ENCODE data around the gene GNG7. TPM values are rescaled to one million over a fixed set of nuclear protein-coding genes. Genes with fewer than 3 reads are reported as not detected.
A peak's percentile ranks its signal among the peaks of the same experiment; 100 is the strongest.
"Not testable (repeated sequence)": the region's sequence is repeated elsewhere in the genome, so short reads cannot be mapped to it uniquely, and the experiment has no call there.

Gene GNG7
- total RNA-seq, 1 experiment from 2014 or later: 1.1 TPM

DNA sequence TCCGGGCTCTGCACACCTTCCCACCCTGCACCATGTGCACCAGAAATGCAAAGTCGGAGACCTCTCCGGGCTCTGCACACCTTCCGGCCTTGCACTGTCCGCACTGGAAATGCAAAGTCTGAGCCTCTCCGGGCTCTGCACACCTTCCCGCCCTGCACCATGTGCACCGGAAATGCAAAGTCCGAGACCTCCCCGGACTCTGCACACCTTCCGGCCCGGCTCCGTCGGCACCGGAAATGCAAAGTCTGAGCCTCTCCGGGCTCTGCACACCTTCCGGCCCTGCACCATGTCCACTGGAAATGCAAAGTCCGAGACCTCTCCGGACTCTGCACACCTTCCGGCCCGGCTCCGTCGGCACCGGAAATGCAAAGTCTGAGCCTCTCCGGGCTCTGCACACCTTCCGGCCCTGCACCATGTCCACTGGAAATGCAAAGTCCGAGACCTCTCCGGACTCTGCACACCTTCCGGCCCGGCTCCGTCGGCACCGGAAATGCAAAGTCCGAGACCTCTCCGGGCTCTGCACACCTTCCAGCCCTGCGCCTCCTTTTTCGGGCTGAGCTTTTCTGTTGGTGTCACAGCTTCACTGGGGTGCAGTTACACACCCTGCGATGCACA lies 59.3 kb downstream of the GNG7 start:
- not testable (repeated sequence) for DNase-seq (ENCODE audit: low spot score)

DNA sequence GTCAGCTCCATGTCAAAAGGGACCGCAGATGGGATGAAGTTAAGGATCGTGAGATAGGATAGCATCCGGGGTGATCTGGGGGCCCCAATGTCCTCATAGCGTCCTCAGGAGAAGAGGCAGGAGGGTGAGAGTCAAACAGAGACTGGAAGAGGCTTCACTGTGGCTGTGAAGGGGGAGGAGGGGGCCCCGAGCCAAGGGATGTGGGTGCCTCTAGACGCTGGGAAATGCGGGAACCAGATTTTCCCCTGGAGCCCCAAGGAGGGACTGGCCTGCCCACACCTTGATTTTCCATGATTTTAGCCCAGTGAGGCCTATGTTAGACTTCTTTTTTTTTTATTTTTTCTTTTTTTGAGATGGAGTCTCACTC lies 61.2 kb downstream of the GNG7 start:
- DNase-seq (ENCODE audit: low spot score): no peak

DNA sequence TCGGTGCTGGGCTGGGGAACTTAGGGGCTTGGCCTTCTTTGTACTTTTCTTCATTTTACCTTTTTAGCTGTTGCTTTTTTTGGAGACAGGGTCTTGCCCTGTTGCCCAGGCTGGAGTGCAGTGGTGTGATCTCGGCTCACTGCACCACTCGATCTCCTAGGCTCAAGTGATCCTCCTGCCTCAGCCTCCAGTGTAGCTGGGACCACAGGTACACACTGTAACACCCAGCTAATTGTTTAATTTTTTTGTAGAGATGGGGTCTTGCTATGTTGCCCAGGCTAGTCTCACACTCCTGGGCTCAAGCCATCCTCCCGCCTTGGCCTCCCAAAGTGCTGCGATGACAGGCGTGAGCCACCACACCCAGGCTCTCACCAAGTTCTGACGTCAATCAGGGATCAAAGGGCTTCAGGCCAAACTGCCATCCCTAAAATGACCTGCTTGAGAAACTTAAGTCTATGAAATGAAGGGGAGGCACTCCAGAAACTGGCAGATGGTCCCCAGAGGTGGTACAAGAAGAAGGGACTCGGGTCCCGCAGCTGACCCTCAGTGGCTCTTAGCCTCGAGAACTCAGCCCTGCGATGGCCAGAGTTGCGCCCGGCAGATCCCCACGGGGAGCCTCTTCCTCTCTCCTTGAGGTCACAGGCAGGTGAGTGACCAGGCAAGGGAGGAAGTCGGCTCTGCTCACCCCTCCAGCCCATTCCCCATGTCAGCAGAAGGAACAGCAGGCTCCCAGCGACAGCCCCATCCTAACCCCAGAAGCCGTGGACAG lies 61.7 kb downstream of the GNG7 start:
- DNase-seq (ENCODE audit: low spot score): no peak

DNA sequence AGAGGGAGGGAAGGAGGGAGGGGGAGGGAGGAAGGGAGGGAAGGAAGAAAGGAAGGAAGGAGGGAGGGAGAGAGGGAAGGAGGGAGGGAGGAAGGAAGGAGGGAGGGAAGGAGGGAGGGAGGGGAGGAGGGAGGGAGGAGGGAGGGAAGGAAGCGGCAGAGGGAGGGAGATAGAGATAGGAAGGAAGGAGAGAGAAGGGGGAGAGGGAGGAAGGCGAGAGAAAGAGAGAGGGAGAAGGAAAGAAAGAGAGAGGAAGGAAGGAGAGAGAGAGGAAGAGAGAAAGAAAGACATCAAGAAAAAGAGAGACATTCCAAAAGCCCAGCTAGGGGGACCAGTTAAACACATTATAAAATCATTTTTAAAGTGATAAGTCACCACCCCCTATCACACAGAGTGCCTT lies 62.5 kb downstream of the GNG7 start:
- DNase-seq (ENCODE audit: low spot score): no peak

DNA sequence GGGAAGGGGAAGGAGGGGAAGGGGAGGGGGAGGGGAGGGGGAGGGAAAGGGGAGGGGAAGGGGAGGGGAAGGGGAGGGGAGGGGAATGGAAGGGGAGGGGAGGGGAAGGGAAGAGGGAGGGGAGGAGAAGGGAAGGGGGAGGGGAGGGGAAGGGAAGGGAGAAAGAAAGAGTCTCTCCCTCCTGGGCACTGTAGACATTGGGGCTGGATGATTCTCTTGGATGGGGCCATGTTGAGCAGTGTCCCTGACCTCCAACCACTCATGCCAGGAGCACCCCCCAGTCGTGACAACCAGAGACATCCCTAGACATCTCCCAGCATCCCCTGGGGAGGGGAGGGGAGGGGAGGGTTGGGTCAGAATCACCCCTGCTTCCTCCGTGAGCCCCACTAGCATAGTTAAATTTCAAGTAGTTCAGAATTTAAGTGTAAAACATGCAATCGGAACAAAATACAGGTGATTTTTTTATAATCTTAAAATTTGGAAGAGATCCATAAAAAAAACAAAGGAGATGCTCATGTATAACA lies 64.0 kb downstream of the GNG7 start:
- DNase-seq (ENCODE audit: low spot score): no peak

DNA sequence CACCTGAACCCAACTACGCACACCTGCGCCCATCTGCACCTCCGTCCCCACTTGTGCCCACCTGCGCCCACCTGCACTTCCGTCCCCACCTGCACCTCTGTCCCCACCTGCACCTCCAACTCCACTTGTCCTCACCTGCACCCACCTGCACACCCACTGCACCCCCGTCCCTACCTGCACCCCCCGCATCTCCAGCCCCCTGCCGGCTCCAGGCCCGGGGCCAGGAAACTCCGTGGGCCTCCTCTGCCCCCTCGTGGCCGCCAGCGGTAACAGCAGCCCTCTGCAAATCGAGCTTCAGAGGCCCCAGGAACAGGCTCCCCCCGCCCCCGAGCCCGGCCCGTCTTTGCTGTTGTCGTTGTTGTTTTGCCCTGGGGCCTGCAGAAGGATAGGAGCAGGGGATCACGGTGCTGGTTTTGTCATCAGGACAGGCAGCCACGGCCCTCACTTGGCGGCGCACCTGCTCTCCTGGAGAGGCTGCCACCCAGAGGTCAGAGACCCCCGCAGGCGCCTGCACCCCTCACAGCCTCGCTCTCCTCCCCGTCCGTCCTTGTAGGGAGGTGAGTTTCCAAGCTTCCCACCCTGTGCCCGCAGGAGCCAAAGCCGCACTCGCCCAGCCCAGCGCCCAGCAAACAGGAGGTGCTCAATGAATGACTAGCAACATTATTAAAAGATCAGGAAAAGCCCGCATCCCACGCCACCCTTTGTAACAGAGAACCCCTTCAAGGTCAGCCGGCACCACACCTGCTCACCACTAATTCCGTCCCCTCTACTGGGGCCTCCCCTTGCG lies 65.4 kb downstream of the GNG7 start:
- DNase-seq (ENCODE audit: low spot score): peak; percentile 50

DNA sequence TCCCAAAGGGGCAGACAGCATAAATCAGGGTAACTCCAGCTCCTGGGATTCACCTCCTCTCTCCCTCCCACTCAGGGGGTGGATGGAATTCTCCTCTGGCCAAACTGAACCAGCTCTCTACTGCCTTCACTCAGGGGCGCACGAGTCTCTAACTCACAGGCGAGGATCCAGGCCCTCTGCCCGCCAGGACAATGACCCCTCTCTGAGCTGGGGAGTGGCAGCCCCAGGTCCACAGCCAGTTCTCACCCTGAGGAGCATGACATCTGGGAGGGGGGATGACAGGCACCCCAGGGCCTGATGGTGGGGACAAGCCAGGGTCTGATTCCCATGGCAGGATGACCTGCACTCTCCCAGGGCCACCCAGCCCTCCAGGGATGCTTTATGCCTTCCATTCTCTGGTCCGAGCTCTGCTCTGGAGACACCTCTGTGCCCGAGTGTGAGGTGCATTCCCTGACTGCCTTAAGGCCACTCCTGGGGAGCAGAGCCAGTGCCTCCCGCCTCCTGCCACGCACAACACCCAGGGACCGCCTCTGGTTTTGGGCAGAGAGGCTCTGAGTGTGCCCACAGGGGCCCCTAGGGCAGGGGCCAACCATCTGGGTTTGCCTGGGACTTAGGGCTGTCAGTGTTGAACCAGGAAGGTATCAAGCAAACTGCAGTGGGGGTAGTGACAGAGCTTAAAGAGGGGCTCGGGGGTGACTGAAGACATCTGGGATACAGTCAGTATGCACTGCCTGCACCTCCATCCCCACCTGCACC lies 66.2 kb downstream of the GNG7 start:
- DNase-seq (ENCODE audit: low spot score): no peak

DNA sequence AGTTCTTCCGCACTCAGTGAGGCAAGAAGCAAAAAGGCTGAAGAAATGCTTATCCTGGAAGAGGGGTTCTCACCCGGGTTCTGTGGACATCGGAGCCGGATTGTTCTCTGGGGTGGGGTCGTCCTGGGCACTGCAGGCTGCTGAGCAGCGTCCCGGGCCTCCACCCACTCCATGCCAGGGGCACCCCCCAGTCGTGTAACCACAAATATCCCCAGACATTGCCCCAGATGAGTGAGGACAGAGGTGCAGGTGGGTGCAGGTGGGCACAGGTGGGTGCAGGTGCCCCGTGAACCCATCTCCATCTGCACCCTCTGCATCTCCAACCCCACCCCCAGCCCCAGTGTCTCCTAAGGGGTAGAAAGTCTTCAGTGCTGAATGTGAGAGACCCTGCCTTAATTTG lies 67.5 kb downstream of the GNG7 start:
- no peak for DNase-seq (ENCODE audit: low spot score)

DNA sequence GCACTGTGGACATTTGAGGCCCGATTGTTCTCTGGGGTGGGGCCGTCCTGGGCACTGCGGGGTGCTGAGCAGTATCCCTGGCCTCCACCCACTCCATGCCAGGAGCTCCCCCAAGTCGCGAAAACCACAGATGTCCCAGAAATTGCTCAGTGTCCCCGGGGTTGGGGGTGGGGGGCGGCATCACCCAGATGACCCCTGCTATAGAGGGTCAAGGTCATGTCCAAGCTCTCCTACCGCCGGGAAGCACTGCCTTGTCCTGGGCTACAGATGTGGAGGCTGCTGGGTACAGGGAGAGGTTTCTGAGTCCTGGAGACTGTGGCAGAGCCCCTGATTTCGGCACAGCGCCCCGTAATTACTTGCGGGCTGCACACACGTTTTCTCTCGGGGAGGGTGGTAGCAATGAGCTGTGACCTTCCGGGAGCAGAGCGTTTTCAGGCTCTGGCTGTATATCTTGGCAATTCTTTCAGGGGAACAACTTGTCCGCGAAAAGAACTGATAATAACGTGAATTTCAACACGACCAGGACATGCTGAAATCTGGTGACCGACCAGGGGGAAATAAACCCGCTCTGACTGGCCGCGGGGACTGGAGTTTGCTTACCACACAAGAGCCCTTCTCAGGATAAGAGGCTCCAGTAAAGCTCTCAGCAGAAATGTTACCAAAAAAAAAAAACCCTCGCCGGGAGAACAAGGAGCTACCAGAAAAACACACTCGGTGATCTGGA lies 68.1 kb downstream of the GNG7 start:
- no peak for DNase-seq (ENCODE audit: low spot score)

DNA sequence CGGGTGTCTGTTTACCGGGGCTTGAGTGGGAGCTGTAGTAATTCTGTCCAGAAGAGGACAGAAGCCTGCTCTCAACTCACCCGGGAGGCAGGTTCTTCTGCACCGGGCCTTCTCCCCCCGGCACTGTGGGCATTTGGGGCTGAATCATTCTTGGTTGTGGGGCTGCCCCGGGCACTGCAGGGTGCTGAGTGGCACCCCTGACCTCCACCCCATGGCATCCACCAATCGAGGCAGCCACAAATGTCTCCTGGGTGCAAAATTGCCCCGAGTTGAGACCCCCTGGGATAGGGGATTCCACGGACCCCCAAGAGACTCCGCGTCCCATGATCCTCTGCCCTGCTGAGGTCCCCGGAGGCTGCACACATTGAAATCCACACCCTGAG lies 68.8 kb downstream of the GNG7 start:
- no peak for DNase-seq (ENCODE audit: low spot score)

DNA sequence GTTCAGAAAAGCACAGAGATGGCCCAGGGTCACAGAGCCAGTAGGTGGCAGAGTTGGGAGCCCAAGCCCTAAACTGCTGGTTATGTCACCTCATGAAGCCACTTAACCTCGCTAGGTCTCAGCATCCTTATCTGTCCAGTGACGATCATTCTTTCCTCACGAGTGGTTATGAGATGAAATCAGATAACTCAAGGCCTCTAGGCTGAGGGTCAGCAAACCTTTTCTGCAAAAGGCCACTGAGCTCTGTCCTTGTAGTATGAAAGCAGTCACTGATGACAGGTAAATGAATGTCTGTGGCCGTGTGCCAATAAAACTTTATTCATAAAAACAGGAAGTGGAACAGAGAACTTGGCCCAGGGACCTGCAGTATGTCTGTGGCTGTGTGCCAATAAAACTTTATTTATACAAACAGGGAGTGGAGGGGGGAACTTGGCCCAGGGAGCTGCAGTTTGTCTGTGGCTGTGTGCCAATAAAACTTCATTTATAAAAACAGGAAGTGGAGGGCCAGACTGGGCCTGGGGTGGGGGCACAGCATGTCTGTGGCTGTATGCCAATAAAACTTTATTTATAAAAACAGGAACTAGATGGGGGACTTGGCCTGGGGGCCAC lies 71.2 kb downstream of the GNG7 start:
- peak; percentile 37 for DNase-seq (ENCODE audit: low spot score)

DNA sequence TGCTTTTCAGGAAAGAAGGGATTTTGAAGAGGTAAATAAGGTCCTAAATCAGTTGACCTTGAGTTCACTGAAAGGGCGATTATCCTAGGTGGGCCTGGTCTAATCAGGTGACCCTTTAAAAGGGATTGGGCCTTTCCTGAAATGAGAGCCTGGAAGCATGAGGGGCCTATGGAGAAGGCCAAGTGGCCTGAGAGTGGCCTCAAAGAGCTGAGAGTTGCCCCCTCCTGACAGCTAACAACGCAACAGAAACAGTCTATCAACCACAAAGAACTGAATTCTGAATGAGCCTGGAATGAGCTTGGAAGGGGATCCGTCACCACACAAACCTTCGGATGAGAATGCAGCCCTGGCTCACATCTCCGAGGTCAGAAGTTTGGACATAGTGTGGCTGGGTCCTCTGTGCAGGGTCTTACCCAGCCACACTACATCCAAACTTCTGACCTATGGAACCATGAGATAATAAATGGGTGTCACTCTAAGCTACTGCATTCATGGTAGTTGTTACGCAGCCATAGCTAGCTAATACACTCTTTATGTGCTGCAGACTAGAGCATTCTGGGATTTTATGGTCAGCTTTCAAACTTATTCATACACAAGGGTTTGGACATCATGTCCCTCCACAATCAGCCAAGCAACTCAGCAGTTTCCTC lies 72.0 kb downstream of the GNG7 start:
- no peak for DNase-seq (ENCODE audit: low spot score)

DNA sequence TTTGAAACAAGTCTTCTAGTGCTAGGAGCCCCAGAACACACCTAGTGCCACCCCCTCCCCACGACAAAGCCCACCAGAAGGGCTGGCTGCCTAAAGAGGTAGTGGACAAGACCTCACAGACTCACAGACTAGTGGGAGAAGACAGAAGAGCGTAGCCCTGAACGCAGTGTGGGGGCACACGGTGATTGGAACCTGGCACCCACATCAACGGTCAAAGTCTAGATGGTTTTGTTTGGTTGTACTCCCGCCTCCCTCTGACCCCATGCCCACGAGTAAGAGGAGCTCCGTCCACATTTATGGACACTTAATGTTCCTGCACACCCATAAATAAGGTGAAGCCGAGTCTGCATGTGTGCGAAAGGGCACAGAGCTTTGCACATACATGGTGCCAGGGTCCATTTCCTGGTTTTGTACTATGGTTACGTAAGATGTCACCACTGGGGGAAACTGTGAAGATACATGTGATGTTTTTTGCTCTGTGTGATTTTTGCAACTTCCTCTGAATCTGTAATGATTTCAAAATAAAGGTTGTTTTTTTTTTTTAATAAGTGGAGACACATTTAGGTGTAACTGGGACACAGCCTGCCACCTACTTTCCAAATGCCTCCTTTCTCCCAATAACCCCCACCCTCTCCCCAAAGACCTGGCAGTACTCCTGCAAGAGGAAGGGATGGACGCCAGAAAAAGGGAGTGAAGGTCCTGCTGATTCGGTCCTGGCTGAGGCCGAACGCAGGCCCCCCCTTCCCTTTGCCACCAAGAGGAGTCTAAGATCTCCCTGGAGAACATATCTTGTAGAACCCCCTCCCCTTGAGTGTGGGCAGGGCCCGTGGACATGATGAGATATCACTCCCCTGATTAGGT lies 72.8 kb downstream of the GNG7 start:
- DNase-seq (ENCODE audit: low spot score): no peak

DNA sequence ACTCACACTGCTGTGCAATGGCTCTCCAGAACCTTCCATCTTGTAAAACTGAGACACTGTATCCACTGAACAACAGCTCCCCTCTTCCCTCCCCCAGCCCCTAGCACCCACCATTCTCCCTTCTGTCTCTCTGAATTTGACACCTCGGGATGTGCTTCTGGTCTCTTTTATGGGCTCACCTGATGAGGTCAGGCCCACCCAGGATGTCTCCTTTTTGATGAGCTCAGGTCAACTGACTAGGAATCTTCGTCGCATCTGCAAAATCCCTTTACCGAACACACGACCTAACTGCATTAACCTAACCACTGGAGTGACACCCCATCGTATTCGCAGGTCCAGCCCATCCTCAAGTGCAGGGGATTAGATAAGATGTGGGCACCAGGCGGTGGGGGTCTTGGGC lies 73.9 kb downstream of the GNG7 start:
- DNase-seq (ENCODE audit: low spot score): no peak

DNA sequence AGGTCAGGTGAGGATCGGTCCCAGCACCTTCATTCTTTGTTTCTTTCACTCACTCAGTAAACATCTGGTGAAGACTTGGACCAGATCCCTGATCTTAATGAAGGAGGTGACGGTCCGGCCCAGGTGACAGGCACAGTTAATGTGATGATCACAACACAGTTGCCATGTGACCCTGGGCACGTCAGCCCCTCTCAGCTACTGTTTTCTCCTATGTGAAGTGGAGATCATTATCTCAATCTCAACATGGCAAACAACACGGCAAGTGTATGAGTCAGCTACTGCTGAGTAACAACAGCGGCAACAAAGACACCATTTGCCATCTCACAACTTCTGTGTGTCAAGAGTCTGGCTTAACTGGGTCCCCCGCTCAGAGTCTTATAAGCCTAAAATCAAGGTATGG lies 74.6 kb downstream of the GNG7 start:
- DNase-seq (ENCODE audit: low spot score): no peak

DNA sequence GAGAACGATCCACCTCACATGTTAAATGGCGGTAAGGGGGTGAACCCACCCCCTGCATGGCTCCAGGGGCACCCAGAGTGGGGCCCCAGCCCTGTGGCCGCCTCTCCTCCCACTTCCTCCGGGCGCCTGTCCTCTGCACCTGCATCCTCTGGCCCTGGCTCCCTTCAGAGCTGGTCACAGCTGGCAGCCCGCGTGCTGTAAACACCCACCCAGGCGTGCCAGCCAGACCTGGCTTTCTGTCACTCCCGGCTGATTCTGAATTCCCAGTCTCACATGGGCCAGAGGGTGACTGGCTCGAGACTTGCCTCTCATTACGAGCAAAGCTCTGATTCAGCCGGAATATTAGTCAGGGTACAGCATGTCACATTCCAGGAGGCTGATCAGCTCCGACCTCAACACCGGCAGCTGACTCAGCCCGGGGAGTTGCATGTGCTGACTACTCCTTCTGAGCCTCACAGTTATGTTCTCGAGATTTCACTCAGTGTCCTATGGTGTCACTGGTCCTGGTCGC lies 75.1 kb downstream of the GNG7 start:
- peak; percentile 100 for DNase-seq (ENCODE audit: low spot score)

DNA sequence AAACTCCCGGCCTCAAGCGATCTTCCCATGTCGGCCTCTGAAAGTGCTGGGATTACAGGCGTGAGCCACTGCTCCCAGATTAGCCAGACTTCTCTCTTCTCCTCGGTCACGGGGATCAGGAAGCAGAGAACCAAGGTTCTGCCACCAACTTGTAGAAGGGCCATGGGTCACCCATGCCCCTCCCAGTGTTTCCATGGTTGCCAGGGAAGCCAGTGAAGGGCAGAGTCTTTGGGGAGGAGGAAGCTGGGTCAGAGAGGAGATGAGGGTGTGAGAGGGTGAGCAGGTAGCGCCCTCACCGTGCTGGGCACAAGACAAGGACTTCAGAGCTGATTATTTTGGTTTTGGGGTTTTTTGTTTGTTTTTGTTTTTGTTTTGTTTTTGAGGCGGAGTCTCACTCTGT lies 77.1 kb downstream of the GNG7 start:
- DNase-seq (ENCODE audit: low spot score): no peak

DNA sequence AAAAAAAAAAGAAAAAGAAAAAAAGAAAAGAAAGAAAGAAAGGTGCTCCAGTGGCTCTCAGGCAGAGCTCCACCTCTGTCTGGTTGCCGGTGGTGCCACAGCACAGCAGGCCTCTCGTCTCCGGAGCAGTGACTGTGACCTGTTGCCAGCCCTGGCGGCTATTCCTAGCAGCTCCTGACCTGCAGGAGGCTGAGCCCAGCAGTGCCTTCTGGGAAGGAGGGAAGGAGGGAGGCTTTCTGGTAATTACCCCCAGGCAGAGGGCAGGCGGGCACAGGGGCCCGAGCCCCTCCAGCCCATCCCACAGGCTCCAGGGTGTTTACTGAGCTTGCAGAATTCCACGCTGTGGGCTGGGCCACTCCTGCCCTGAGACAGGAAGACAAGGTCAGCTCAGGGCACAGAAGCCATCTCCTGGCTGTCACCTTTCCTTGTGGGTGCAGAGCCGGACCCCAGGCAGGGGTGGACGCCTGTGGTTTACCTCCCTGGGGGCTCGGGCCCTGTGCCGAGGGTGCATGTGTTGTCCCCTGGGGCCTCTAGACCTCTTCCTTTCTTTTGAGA lies 77.9 kb downstream of the GNG7 start:
- peak; percentile 67 for DNase-seq (ENCODE audit: low spot score)

DNA sequence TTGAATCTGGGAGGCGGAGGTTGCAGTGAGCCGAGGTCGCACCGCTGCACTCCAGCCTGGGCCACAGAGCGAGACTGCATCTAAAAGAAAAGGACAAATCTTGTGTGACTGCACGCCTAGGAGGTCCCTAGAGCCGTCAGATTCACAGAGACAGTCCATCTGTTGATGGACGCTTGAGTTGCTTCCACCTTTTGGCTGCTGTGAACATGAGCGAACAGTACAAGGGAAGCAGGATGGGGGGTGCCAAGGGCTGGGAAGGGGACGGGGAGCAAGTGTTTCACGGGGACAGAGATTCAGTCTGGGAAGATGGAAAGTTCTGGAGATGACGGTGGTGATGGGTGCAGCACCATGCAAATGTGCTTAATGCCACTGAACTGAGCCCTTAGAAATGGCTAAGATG lies 78.7 kb downstream of the GNG7 start:
- no peak for DNase-seq (ENCODE audit: low spot score)

Data from A172 (cell line).